GM12864 (cell line): ENCODE measurements around the gene NAA10.

Source experiments
- DNase-seq: peaks from one replicate; pipeline ENCODE4 v3.0.0-alpha.2; 2011; ENCODE audit warnings: low read depth
- H3K4me3 ChIP-seq: 2 replicates; pipeline ENCODE4 v1.5.1; 2011; ENCODE audit warnings: mild to moderate bottlenecking, low read depth, low read length, control low read depth
- CTCF ChIP-seq: IDR thresholded peaks from 2 replicates; pipeline ENCODE4 v1.5.1; 2011; ENCODE audit warnings: low read depth, mild to moderate bottlenecking, moderate library complexity, low read length, control low read depth, inconsistent platforms; ENCODE audit errors: missing control alignments

NAA10 gene

GRCh38 chrX:153947009-153947769, 12.4 kb upstream of the NAA10 start:
- no peak for DNase-seq
- peak; percentile 88 for TF ChIP-seq CTCF

GRCh38 chrX:153945956-153946943, 11.4 kb upstream of the NAA10 start:
- TF ChIP-seq CTCF = no peak
- no peak for DNase-seq
- H3K4me3 ChIP-seq = no peak overlapping the region

More at GRCh38 chrX:153947009-153947769, 12.4 kb upstream of the NAA10 start:
- H3K4me3 ChIP-seq = no peak overlapping the region

GRCh38 chrX:153944800-153945150, 9.9 kb upstream of the NAA10 start:
- no peak overlapping the region for H3K4me3 ChIP-seq
- TF ChIP-seq CTCF = no peak
- DNase-seq = no peak

GRCh38 chrX:153944140-153944799, 9.4 kb upstream of the NAA10 start, which contains the start of gene RENBP:
Gene RENBP (minus strand): TSS chrX:153944643. CDS start chrX:153944610, 33 bp downstream.
- H3K4me3 ChIP-seq = no peak within 1 kb of the TSS
- no peak for TF ChIP-seq CTCF
- DNase-seq = no peak

GRCh38 chrX:153941336-153942252, 6.8 kb upstream of the NAA10 start:
- no peak overlapping the region for H3K4me3 ChIP-seq
- no peak for DNase-seq
- TF ChIP-seq CTCF = no peak

- H3K4me3 ChIP-seq = no peak overlapping the region
- no peak for TF ChIP-seq CTCF
- DNase-seq = no peak
Observed at GRCh38 chrX:153939573-153939972, 4.7 kb upstream of the NAA10 start.
